GM18505 (cell line): ENCODE measurements around the gene CASKIN2.

Experiments used
- ATAC-seq: cut with Tn5 transposase; IDR thresholded peaks from one replicate; pipeline ENCODE4 v1.9.1; 2021; ENCODE audit not compliant: unreplicated experiment
- POLR2A ChIP-seq: IDR thresholded peaks from 4 replicates; pipeline ENCODE4 v1.6.1; 2011; ENCODE audit warnings: borderline replicate concordance; ENCODE audit not compliant: insufficient read depth, insufficient read length; ENCODE audit errors: extremely low read depth

The CASKIN2 gene

DNA sequence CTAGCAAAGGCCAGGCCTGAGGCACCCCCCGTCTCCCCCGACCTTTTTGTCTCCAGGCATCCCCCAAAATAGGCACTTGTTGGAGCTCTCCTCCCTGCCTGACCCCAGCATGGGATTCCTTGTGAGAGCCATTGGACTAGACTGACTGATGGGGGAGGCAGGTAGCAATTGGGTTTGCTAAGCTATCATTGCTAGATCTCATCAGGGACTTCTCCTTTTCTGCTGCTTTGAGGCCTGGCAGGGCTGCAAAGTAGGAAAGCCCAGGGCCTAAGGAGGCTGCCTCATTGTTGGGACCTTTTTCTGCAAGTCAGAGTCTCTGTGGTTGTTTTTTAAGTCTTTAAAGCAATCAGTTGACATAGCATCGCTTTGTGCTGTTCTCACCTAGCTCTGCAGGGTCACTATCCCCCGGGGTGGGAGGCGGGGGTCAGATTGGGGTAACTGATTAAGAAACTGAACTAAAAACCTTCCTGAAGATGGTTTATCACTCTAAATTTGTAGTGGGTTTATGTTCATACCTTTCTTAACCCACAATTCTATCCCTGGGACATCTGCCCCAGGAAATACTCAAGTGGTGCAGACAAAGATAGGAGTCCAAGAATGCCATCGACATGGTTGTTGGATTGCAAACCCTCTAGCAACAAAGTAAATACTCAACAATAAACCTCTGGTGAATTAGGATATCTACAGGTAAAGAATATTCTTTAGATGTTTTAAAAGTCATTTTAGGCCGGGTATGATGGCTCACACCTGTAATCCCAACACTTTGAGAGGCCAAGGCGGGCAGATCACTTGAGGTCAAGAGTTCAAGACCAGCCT, 38.2 kb upstream of the CASKIN2 start:
- ATAC-seq: no peak

DNA sequence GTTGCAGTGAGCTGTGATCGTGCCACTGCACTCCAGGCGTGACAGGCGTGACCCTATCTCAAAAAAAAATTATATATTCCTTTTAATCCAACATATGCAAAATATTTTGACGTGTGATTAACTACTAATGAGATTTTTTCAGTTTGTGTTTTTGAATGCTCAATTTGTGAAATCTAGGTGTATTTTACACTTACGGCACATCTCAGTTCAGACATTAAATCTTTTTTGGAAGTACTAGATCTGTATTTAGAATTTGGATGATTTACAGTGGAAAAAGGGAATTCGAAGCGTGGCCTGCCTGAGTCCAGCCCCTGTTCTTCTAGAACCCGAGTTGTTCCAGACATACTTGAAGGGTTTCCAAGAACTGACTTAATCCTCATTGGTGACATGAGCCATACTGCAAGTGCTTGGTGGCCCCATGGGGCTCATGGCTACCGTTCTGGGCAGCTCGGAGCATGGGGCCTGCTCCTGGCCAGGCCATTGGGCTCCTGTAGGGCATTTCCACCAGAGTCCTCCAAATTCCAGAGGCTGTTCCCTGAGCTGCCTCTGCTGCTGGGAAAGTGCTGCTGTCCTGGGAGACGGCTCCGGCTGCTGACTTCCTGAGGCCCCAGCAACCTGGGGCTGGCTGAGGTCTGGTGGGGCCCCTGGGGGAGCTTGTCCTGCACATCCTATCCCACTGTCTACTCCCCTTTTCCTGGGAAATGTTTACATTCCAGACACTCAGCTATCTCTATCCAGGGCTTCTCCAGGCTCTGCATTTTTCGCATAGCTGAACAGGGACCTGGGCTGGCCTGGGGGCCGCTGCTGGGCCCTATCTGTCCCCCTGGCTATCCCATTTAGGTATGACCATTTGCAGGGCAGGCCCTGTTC, 37.3 kb upstream of the CASKIN2 start:
- no peak for TF ChIP-seq POLR2A
- ATAC-seq: no peak

More for the DNA sequence above, 38.2 kb upstream of the CASKIN2 start:
- no peak for TF ChIP-seq POLR2A

- no peak for ATAC-seq
- no peak for TF ChIP-seq POLR2A
Observed at GRCh38 chr17:75551266-75551665, 35.9 kb upstream of the CASKIN2 start.

- no peak for ATAC-seq
- TF ChIP-seq POLR2A: no peak
Observed at GRCh38 chr17:75550139-75550465, 34.8 kb upstream of the CASKIN2 start.

GRCh38 chr17:75549246-75550138, 34.2 kb upstream of the CASKIN2 start:
- ATAC-seq: no peak

GRCh38 chr17:75548813-75549212, 33.5 kb upstream of the CASKIN2 start:
- ATAC-seq: no peak
- TF ChIP-seq POLR2A: no peak

More at GRCh38 chr17:75549246-75550138, 34.2 kb upstream of the CASKIN2 start:
- no peak for TF ChIP-seq POLR2A

DNA sequence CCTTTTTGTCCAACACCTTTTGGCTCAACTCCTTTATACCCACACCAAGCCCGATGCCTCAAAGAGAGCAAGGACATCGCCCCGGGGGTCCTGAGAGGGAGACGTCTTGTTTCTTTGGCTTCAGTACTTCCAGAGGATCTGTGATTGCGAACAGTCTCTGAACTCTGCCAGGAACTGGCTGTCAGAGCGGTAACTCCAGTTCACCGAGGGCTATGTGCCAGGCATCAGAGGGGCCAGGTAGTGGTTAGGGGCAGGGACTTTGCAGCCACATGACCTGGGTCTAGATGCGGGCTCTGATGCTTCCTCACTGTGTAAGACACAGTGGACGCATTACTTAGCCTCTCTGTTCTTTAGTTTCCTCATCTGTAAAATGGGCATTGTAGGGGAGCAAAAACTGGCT, 31.8 kb upstream of the CASKIN2 start:
- ATAC-seq: no peak
- no peak for TF ChIP-seq POLR2A

GRCh38 chr17:75546181-75546580, 30.8 kb upstream of the CASKIN2 start:
- TF ChIP-seq POLR2A: no peak

DNA sequence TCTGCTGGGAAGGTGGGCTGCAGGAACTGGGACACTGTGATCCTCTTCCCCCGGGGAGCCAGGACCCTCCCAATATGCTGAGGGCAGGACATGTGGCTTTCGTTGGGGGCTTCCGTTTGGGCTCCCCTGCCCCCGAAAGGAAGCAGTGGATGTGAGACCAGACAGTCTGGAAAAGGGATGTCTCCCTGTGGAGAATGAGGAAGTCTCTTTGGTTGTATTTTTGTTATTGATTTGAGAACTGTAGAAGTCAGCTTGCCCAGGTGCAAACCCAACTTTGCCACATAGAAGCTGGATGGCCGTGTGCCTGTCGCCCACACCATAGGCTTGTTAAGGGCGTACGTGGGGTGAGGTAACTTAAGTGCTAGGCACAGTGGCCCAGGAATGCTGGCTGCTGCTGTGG, 28.9 kb upstream of the CASKIN2 start:
- TF ChIP-seq POLR2A: no peak
- no peak for ATAC-seq

More at GRCh38 chr17:75546181-75546580, 30.8 kb upstream of the CASKIN2 start:
- ATAC-seq: no peak

GRCh38 chr17:75542728-75543336, 27.5 kb upstream of the CASKIN2 start:
- no peak for TF ChIP-seq POLR2A
- ATAC-seq: no peak

- ATAC-seq: no peak
- no peak for TF ChIP-seq POLR2A
Observed at GRCh38 chr17:75542229-75542628, 26.9 kb upstream of the CASKIN2 start.

DNA sequence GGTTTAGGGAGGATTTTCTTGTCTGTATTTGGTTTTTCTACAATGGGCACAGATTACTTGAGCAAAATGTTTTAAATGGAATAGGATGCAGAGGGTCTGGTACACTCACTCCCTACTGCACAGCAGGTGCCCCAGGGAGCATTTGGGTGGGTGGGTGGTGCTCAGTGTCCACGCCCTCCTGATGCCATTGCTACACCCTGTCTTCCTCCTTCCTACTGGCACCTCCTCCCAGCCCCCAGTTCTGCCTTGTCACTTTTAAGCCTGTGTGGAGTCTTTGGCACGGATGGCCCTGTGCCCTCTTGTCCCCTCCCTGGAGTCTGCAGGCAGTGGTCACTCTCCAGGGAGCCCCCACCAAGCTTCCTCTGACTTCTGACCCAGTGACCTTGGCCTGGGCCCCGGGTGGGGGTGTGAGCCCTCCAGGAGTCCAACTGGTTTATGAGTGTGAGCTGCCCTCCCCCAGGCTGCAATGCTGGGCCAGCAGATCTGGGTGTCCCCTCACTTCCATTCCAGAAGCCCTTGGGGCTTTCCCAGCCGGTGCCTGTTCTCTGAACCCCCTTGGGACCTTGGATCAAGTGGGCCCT, 25.7 kb upstream of the CASKIN2 start:
- no peak for TF ChIP-seq POLR2A
- ATAC-seq: no peak
